HUES6 (cell line): ENCODE measurements around the gene SH3BP5L.

Experiments used
- H3K27ac ChIP-seq: 2 replicates; pipeline ENCODE4 v1.7.0; 2013; ENCODE audit warnings: low read depth, mild to moderate bottlenecking, low read length, inconsistent platforms
- H3K27me3 ChIP-seq: 2 replicates; pipeline ENCODE4 v1.6.1; 2013; ENCODE audit warnings: low read length; ENCODE audit not compliant: control insufficient read depth, insufficient read depth
- H3K36me3 ChIP-seq: 2 replicates; pipeline ENCODE4 v1.6.1; 2013; ENCODE audit warnings: low read length; ENCODE audit not compliant: control insufficient read depth, insufficient read depth
- H3K4me1 ChIP-seq: 2 replicates; pipeline ENCODE4 v1.6.1; 2013; ENCODE audit warnings: low read length; ENCODE audit not compliant: control insufficient read depth, insufficient read depth
- H3K4me3 ChIP-seq: 2 replicates; pipeline ENCODE4 v1.5.1; 2013; ENCODE audit warnings: low read depth, low read length
- H3K9ac ChIP-seq: one replicate; pipeline ENCODE4 v1.6.1; 2013; ENCODE audit warnings: mild to moderate bottlenecking, low read length
- H3K9me3 ChIP-seq: 2 replicates; pipeline ENCODE4 v1.6.1; 2013; ENCODE audit warnings: low read depth, low read length; ENCODE audit not compliant: control insufficient read depth, insufficient read depth

The SH3BP5L gene

DNA sequence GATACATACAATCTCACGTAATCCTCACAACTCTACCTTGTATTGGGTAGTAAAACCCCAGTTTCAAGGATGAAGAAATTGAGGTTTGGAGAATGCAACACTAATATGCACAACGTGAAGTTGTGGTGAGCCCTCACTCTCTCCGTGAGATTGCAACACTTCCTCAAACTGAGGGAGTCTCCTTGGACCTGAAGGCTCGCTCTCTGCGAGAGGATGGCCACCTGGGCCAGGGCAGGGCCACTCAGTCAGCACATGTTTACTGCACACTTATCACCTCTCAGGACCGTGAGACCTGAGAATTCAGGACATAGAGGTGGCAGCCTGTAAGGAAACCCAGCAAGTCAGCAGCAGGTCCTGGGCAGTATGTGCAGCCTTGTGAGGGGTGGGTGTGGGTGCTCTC, 8.7 kb downstream of the SH3BP5L start:
- no peak overlapping the region for H3K27ac ChIP-seq
- no peak overlapping the region for H3K9ac ChIP-seq
- H3K9me3 ChIP-seq = no peaks in the 10 kb centered on the region
- H3K27me3 ChIP-seq = no peaks in the 10 kb centered on the region
- no peak overlapping the region for H3K4me3 ChIP-seq
- peaks cover 73% of the 10 kb centered on the region for H3K36me3 ChIP-seq
- peaks cover 13% of the 10 kb centered on the region for H3K4me1 ChIP-seq

GRCh38 chr1:248816042-248816851, 9.5 kb downstream of the SH3BP5L start:
- peaks cover 12% of the 10 kb centered on the region for H3K4me1 ChIP-seq
- H3K36me3 ChIP-seq = peaks cover 74% of the 10 kb centered on the region
- H3K4me3 ChIP-seq = no peak overlapping the region

DNA sequence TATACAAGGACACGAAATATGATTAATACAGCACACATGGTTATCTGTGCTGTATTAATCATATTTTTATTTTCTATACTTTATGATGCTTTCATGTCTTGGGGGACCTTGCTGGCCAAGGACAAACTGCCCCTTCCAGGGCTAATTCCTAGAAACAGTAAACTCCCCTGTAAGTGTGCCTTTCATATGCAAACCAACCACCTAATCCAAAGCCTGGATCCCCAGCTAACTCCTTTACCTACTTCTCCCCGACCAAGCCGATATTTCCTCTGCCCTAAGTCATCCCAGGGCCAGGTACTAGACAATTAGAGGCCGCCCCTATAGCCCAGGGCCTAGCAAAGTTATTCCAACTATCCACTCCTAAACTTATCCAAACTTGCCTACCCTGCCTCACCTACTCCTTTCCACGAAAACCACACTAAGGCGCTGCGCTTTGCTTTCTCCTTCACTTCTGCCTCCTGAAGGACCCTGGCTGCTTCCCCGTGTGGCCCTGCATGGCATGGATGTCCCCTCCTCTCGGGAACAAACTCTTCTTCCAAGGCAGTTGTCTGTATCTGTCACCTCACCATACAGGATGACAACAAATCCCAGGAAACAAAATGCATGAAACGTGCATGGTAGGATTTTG, 10.2 kb downstream of the SH3BP5L start:
- Histone ChIP-seq H3K9ac (no peak overlapping the region), H3K4me1 (peaks cover 6% of the 10 kb centered on the region), H3K36me3 (peaks cover 71% of the 10 kb centered on the region)

More at GRCh38 chr1:248816042-248816851, 9.5 kb downstream of the SH3BP5L start:
- Histone ChIP-seq H3K9me3 (no peaks in the 10 kb centered on the region), H3K27me3 (no peaks in the 10 kb centered on the region), H3K27ac (no peak overlapping the region), H3K9ac (no peak overlapping the region)

DNA sequence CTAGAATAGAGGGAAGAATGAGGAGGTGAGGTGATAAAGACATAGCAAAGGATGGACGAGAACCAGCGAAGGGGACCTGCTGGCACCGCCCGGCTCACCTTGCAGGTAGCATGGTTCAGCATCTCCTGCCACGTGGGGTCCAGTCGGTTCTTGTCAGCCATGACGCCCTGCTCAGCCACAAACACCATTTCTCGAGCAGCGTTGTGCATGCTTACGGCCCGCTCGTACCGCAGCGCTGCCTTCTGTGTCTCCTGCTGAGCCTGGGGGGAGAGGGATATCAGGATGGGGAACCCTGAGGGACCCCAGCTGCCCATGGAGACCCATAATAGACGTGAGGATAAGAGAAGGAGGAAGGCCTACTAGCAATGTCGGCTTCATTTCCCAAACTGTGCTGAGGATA, 11.4 kb downstream of the SH3BP5L start:
- Histone ChIP-seq H3K9ac (no peak overlapping the region), H3K27ac (no peak overlapping the region), H3K4me1 (peaks cover 6% of the 10 kb centered on the region), H3K4me3 (no peak overlapping the region), H3K27me3 (no peaks in the 10 kb centered on the region), H3K9me3 (no peaks in the 10 kb centered on the region), H3K36me3 (peaks cover 64% of the 10 kb centered on the region)

More for the DNA sequence above, 10.2 kb downstream of the SH3BP5L start:
- H3K9me3 ChIP-seq = no peaks in the 10 kb centered on the region
- no peak overlapping the region for H3K4me3 ChIP-seq
- no peaks in the 10 kb centered on the region for H3K27me3 ChIP-seq
- no peak overlapping the region for H3K27ac ChIP-seq

GRCh38 chr1:248813546-248813945, 12.2 kb downstream of the SH3BP5L start:
- Histone ChIP-seq H3K9me3 (no peaks in the 10 kb centered on the region), H3K27ac (no peak overlapping the region), H3K9ac (no peak overlapping the region), H3K27me3 (no peaks in the 10 kb centered on the region), H3K4me1 (no peaks in the 10 kb centered on the region; the same call in 1 of the 2 replicates), H3K4me3 (no peak overlapping the region), H3K36me3 (peaks cover 58% of the 10 kb centered on the region)

GRCh38 chr1:248812736-248813425, 12.8 kb downstream of the SH3BP5L start:
- Histone ChIP-seq H3K9ac (no peak overlapping the region), H3K36me3 (peaks cover 58% of the 10 kb centered on the region), H3K9me3 (no peaks in the 10 kb centered on the region), H3K4me1 (no peaks in the 10 kb centered on the region; the same call in 1 of the 2 replicates), H3K27me3 (no peaks in the 10 kb centered on the region), H3K4me3 (no peak overlapping the region), H3K27ac (no peak overlapping the region)

- Histone ChIP-seq H3K9me3 (no peaks in the 10 kb centered on the region), H3K9ac (no peak overlapping the region), H3K4me1 (no peaks in the 10 kb centered on the region; the same call in 1 of the 2 replicates), H3K27me3 (no peaks in the 10 kb centered on the region), H3K36me3 (peaks cover 55% of the 10 kb centered on the region), H3K27ac (no peak overlapping the region), H3K4me3 (no peak overlapping the region)
Measured at GRCh38 chr1:248811514-248812490, 13.9 kb downstream of the SH3BP5L start.

DNA sequence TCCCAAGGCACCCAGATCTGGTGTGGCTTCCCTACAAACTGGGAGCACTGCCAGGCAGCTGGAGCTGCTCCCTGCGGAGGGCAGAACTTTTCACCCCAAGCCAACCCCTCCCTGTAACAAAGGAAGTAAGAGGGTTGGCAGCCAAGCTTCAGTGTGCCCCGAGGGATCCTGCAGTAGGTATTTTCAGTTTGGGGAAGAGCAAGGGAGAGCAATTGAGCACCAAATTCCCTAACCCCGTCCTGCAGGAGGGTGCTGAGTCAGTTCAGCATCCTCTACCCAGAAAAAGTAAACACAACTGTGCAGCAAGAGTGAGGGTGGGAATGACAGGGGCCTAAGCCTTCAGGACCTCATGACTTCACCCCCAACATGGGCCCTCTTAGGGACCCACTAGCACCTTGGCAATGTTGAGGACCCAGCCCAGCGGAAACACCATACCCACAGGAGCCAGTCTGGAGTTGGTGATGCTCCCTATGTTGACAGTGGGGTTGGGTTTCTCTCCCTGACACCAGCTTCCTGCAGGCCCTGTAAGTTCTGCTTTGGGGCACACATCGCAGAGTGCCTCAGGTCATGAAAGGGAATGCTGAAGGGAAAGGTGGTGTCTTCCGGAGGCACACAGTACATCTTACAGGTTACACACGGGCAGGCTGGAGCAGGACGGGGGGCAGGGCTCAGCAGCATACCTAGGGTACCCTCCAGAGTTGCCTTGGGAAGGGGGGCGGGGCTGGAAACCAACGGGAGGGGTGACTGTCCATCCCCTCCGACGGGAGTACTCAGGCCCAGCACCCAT, 14.8 kb downstream of the SH3BP5L start:
- no peak overlapping the region for H3K27ac ChIP-seq
- H3K27me3 ChIP-seq = no peaks in the 10 kb centered on the region
- H3K4me1 ChIP-seq = no peaks in the 10 kb centered on the region; the same call in 1 of the 2 replicates
- H3K9ac ChIP-seq = no peak overlapping the region
- no peaks in the 10 kb centered on the region; the same call in 1 of the 2 replicates for H3K9me3 ChIP-seq
- H3K36me3 ChIP-seq = peaks cover 47% of the 10 kb centered on the region
- no peak overlapping the region for H3K4me3 ChIP-seq

DNA sequence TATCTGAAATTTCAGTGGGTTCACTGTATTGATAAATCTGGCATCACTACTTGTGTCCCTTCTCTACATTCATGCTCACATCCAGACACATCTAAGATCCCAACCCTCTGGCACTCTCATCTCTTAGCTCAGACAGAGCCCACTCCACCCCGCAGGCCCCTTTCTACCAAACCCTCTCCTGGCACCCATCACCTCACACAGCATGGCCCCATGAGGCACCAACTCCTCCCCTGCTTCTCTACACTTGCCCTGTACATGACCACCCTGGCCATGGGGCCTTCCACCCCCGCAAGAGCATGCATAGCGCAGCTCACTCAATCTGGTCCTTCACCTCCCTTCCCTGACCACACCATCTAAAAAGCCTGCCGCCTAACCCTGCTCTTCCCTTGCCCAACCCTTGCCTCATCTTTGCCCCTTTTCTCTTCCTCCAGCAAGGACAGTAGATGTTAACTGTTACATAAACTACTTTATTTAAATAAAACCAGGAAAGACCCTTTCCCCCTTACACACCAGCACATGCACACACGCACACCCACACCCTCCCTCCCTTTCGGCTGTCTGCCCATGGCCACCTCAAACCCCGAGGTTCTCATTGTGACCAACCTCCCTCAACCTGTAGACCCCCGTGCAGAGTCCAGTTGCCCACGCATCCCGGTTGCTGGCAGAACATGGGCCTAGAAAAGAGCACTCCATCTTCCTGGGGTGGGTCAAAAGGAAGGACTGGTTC, 15.6 kb downstream of the SH3BP5L start:
- Histone ChIP-seq H3K27ac (no peak overlapping the region), H3K9ac (no peak overlapping the region), H3K27me3 (no peaks in the 10 kb centered on the region), H3K9me3 (peaks cover 3% of the 10 kb centered on the region; the same call in 1 of the 2 replicates), H3K4me1 (no peaks in the 10 kb centered on the region), H3K36me3 (peaks cover 40% of the 10 kb centered on the region), H3K4me3 (no peak overlapping the region)
